Ammon's horn (tissue), 1 donor: Measurements from ENCODE around the gene IGF2BP2.
"Not testable (repeated sequence)": the region's sequence is repeated elsewhere in the genome, so short reads cannot be mapped to it uniquely, and the experiment has no call there.

ENCODE experiments used
- DNase-seq: peaks from one replicate; pipeline ENCODE4 v3.0.0-alpha.2; 2016; ENCODE audit warnings: low spot score

IGF2BP2 gene

GRCh38 chr3:185712337-185712736, 112.5 kb downstream of the IGF2BP2 start:
- no peak for DNase-seq

- no peak for DNase-seq
Observed at GRCh38 chr3:185711255-185711870, 113.5 kb downstream of the IGF2BP2 start.

- no peak for DNase-seq
Observed at GRCh38 chr3:185709251-185709955, 115.4 kb downstream of the IGF2BP2 start.

GRCh38 chr3:185708392-185708791, 116.5 kb downstream of the IGF2BP2 start:
- no peak for DNase-seq

GRCh38 chr3:185705498-185705897, 119.3 kb downstream of the IGF2BP2 start:
- no peak for DNase-seq

GRCh38 chr3:185702262-185703225, 122.3 kb downstream of the IGF2BP2 start:
- DNase-seq: no peak

- no peak for DNase-seq
Observed at GRCh38 chr3:185701611-185702261, 123.1 kb downstream of the IGF2BP2 start.

- no peak for DNase-seq
Observed at GRCh38 chr3:185699927-185700326, 124.9 kb downstream of the IGF2BP2 start.

- not testable (repeated sequence) for DNase-seq
Observed at GRCh38 chr3:185697228-185697627, 127.6 kb downstream of the IGF2BP2 start.

GRCh38 chr3:185696039-185696438, 128.8 kb downstream of the IGF2BP2 start:
- no peak for DNase-seq

GRCh38 chr3:185693985-185694653, 130.7 kb downstream of the IGF2BP2 start:
- no peak for DNase-seq

GRCh38 chr3:185691622-185692021, 133.2 kb downstream of the IGF2BP2 start:
- no peak for DNase-seq

- no peak for DNase-seq
Observed at GRCh38 chr3:185687271-185687878, 137.5 kb downstream of the IGF2BP2 start.

GRCh38 chr3:185685231-185686035, 139.4 kb downstream of the IGF2BP2 start:
- no peak for DNase-seq

GRCh38 chr3:185680231-185680630, 144.6 kb downstream of the IGF2BP2 start:
- DNase-seq: no peak

- DNase-seq: no peak
Observed at GRCh38 chr3:185678027-185678426, 146.8 kb downstream of the IGF2BP2 start.

- DNase-seq: no peak
Observed at GRCh38 chr3:185677146-185677829, 147.6 kb downstream of the IGF2BP2 start.

- no peak for DNase-seq
Observed at GRCh38 chr3:185667574-185667973, 157.3 kb downstream of the IGF2BP2 start.

GRCh38 chr3:185663929-185664328, 160.9 kb downstream of the IGF2BP2 start:
- DNase-seq: no peak

- no peak for DNase-seq
Observed at GRCh38 chr3:185661772-185662171, 163.1 kb downstream of the IGF2BP2 start.
